H1 (cell line): Measurements from ENCODE around the gene SPDYE2B. TPM values are rescaled to one million over a fixed set of nuclear protein-coding genes. Genes with fewer than 3 reads are reported as not detected.
"Not testable (repeated sequence)": the region's sequence is repeated elsewhere in the genome, so short reads cannot be mapped to it uniquely, and the experiment has no call there.

Experiments
- CTCF ChIA-PET: fragments of 300-600 bp; sonication (Branson Sonifier 250); formaldehyde crosslinking; loops from one replicate; lab custom pipeline; 2021; ENCODE audit not compliant: partially characterized antibody; lab: Charles Lee
- POLR2A ChIA-PET: fragments of 300-600 bp; sonication (Branson Sonifier 250); formaldehyde crosslinking; loops from one replicate; lab custom pipeline; 2021; ENCODE audit warnings: inconsistent platforms; ENCODE audit not compliant: partially characterized antibody; lab: Charles Lee
- DNase-seq, 2 experiments: peaks; one replicate each; pipeline versions ENCODE4 v3.0.0 to v3.0.0-alpha.2; 2010 to 2022; ENCODE audit warnings: low spot score in 2 of 2, low read depth in 1 of 2, mixed read lengths in 1 of 2
- FAIRE-seq: peaks from 2 replicates; lab custom pipeline; 2011; peaks lifted over from hg19 to GRCh38; lab: Jason Lieb, UNC
- H2AFZ ChIP-seq: 2 replicates; pipeline ENCODE4 v1.8.1; 2012; ENCODE audit warnings: low read length, inconsistent platforms
- H2AK5ac ChIP-seq: 2 replicates; pipeline ENCODE4 v1.6.1; 2013; ENCODE audit warnings: low read depth, low read length
- H2BK120ac ChIP-seq: replicated peaks from 2 replicates; pipeline ENCODE3; 2013; ENCODE audit warnings: low read depth, low read length, inconsistent platforms
- H2BK12ac ChIP-seq: 2 replicates; pipeline ENCODE4 v1.6.1; 2013; ENCODE audit warnings: low read depth, low read length
- H2BK15ac ChIP-seq: 2 replicates; pipeline ENCODE4 v1.6.1; 2013; ENCODE audit warnings: low read length
- H2BK20ac ChIP-seq: 2 replicates; pipeline ENCODE4 v1.6.1; 2013; ENCODE audit warnings: low read length
- H2BK5ac ChIP-seq: 2 replicates; pipeline ENCODE4 v1.6.1; 2013; ENCODE audit warnings: low read depth, low read length
- H3K14ac ChIP-seq: 2 replicates; pipeline ENCODE4 v1.6.1; 2013; ENCODE audit warnings: inconsistent platforms; ENCODE audit not compliant: insufficient read length
- H3K18ac ChIP-seq: 2 replicates; pipeline ENCODE4 v1.6.1; 2013; ENCODE audit warnings: low read length; ENCODE audit errors: extremely low read depth
- H3K23ac ChIP-seq: 2 replicates; pipeline ENCODE4 v1.6.1; 2013; ENCODE audit warnings: inconsistent platforms; ENCODE audit not compliant: insufficient read length
- H3K23me2 ChIP-seq: 2 replicates; pipeline ENCODE4 v1.6.1; 2013; ENCODE audit warnings: low read depth, low read length
- H3K27ac ChIP-seq: 2 replicates; pipeline ENCODE4 v1.6.1; 2011; ENCODE audit warnings: low read depth, low read length, inconsistent platforms
- H3K27me3 ChIP-seq, 4 experiments: replicated peaks in 1 of 4; 1 replicate in 1 of 4; 2 replicates in 3 of 4; pipeline versions ENCODE4 v1.6.1 to v1.8.1; 2011 to 2013; ENCODE audit warnings: low read length in 3 of 4, mild to moderate bottlenecking in 3 of 4, inconsistent platforms in 2 of 4, mixed read lengths in 2 of 4, moderate library complexity in 1 of 4; ENCODE audit not compliant: control insufficient read depth in 3 of 4, insufficient read depth in 3 of 4; ENCODE audit errors: extremely low read depth in 1 of 4
- H3K36me3 ChIP-seq, 4 experiments: 2 replicates each; pipeline versions ENCODE4 v1.6.1 to v1.8.1; 2011 to 2013; ENCODE audit warnings: mild to moderate bottlenecking in 4 of 4, low read length in 3 of 4, moderate library complexity in 2 of 4, control low read depth in 1 of 4, inconsistent platforms in 1 of 4; ENCODE audit not compliant: insufficient read depth in 4 of 4, control insufficient read depth in 2 of 4
- H3K4ac ChIP-seq: replicated peaks from 2 replicates; pipeline ENCODE3; 2013; ENCODE audit warnings: low read length, low read depth, mixed read lengths, inconsistent platforms; ENCODE audit not compliant: insufficient read length
- H3K4me1 ChIP-seq, 4 experiments: replicated peaks in 1 of 4; 1 replicate in 1 of 4; 2 replicates in 3 of 4; pipeline versions ENCODE4 v1.6.1 to v1.8.1; 2011 to 2013; ENCODE audit warnings: low read length in 3 of 4, inconsistent platforms in 2 of 4, mixed read lengths in 1 of 4; ENCODE audit not compliant: insufficient read depth in 4 of 4, control insufficient read depth in 3 of 4
- H3K4me2 ChIP-seq, 2 experiments: 2 replicates each; pipeline versions ENCODE4 v1.6.1 to v1.8.1; 2011 to 2013; ENCODE audit warnings: low read depth in 2 of 2, low read length in 2 of 2, control low read depth in 1 of 2, inconsistent platforms in 1 of 2, mild to moderate bottlenecking in 1 of 2; ENCODE audit not compliant: insufficient read depth in 1 of 2
- H3K4me3 ChIP-seq, 4 experiments: fragments of 200-600, 300-600 bp in 1 of 4; sonication (generic), shearing (Covaris generic), sonication (Bioruptor Twin) in 1 of 4; 2 replicates each; pipeline versions ENCODE4 v1.5.1 to v1.8.1; 2011 to 2016; ENCODE audit warnings: low read length in 4 of 4, low read depth in 3 of 4, control low read depth in 2 of 4, inconsistent platforms in 2 of 4, mild to moderate bottlenecking in 2 of 4, mixed read lengths in 1 of 4, moderate library complexity in 1 of 4; ENCODE audit not compliant: insufficient read depth in 2 of 4; ENCODE audit errors: extremely low read depth in 1 of 4
- H3K56ac ChIP-seq: replicated peaks from 2 replicates; pipeline ENCODE3; 2013; ENCODE audit warnings: low read depth, mild to moderate bottlenecking, mixed read lengths, low read length, inconsistent platforms; ENCODE audit not compliant: insufficient read length
- H3K79me1 ChIP-seq: 2 replicates; pipeline ENCODE4 v1.6.1; 2013; ENCODE audit warnings: low read depth, low read length, control low read depth
- H3K79me2 ChIP-seq, 2 experiments: 2 replicates each; pipeline versions ENCODE4 v1.6.1 to v1.8.1; 2012 to 2013; ENCODE audit warnings: low read length in 2 of 2, mild to moderate bottlenecking in 2 of 2, inconsistent platforms in 1 of 2; ENCODE audit not compliant: insufficient read depth in 2 of 2, control insufficient read depth in 1 of 2
- H3K9ac ChIP-seq, 4 experiments: replicated peaks in 1 of 4; 1 replicate in 1 of 4; 2 replicates in 3 of 4; pipeline versions ENCODE4 v1.6.1 to v1.8.1; 2011 to 2013; ENCODE audit warnings: low read depth in 3 of 4, low read length in 3 of 4, control low read depth in 2 of 4, mild to moderate bottlenecking in 2 of 4, moderate library complexity in 2 of 4, inconsistent platforms in 1 of 4; ENCODE audit errors: extremely low read depth in 1 of 4
- H3K9me3 ChIP-seq, 2 experiments: 2 replicates each; pipeline versions ENCODE4 v1.6.1 to v1.8.1; 2012 to 2013; ENCODE audit warnings: mild to moderate bottlenecking in 2 of 2, moderate library complexity in 2 of 2, control low read depth in 1 of 2, inconsistent platforms in 1 of 2, low read depth in 1 of 2, low read length in 1 of 2, mixed read lengths in 1 of 2; ENCODE audit not compliant: insufficient read depth in 2 of 2
- H4K20me1 ChIP-seq, 2 experiments: replicated peaks in 1 of 2; 2 replicates each; pipeline versions ENCODE3 to v1.8.1; 2011 to 2013; ENCODE audit warnings: inconsistent platforms in 2 of 2, low read length in 2 of 2, mild to moderate bottlenecking in 1 of 2; ENCODE audit not compliant: insufficient read depth in 2 of 2, control insufficient read depth in 1 of 2
- H4K5ac ChIP-seq: 2 replicates; pipeline ENCODE4 v1.6.1; 2013; ENCODE audit warnings: low read length, low read depth, mixed read lengths, inconsistent platforms; ENCODE audit not compliant: insufficient read length
- H4K8ac ChIP-seq: 2 replicates; pipeline ENCODE4 v1.8.0; 2013; ENCODE audit warnings: mild to moderate bottlenecking, moderate library complexity, low read length, inconsistent platforms; ENCODE audit not compliant: insufficient read depth; ENCODE audit errors: extremely low read depth
- H4K91ac ChIP-seq: replicated peaks from 2 replicates; pipeline ENCODE3; 2013; ENCODE audit warnings: low read length, mixed read lengths, inconsistent platforms; ENCODE audit not compliant: insufficient read length
- WGBS, 2 experiments: shearing (Covaris generic) in 1 of 2; methylation state at CpG; one replicate each; pipeline versions ENCODE4 v1.1.6 to v1.1.7; 2013 to 2015; ENCODE audit warnings: low lambda C conversion rate in 2 of 2, mixed read lengths in 2 of 2, inconsistent platforms in 1 of 2, low coverage in 1 of 2, missing lambda C conversion rate in 1 of 2; ENCODE audit not compliant: insufficient replicate concordance in 2 of 2, insufficient coverage in 1 of 2, insufficient read length in 1 of 2; ENCODE audit errors: extremely low coverage in 1 of 2, missing lambda C conversion rate in 1 of 2; 5-methylcytosine and 5-hydroxymethylcytosine counted together
- polyA plus RNA-seq, 7 experiments: library from polyadenylated mRNA; depleted of rRNA in 3 of 7; stranded (reverse) in 5 of 7; unstranded in 2 of 7; fragments of >200 nt in 5 of 7; fragments of 200-250 nt in 2 of 7; gene quantifications; 1 replicate in 5 of 7; 2 replicates in 1 of 7; 4 replicates in 1 of 7; pipeline versions ENCODE4 v1.2.1 to v1.2.3, GENCODE V29; 2011 to 2013; ENCODE audit warnings: missing spikeins in 2 of 7, mixed read lengths in 2 of 7
- total RNA-seq: library from RNA; stranded (reverse); fragmentation: NEBNext Ultra II Directional; extraction: Animal tissue kit (Norgen Biotek cat#: 25700); gene quantifications from 2 replicates; pipeline ENCODE4 v1.2.1, GENCODE V29; 2021

Gene SPDYE2B
- total and polyA plus RNA-seq, 2 of the 8 experiments (the other 6 are each of a cell fraction or from before 2014, with no cell fraction given), result not detected

DNA sequence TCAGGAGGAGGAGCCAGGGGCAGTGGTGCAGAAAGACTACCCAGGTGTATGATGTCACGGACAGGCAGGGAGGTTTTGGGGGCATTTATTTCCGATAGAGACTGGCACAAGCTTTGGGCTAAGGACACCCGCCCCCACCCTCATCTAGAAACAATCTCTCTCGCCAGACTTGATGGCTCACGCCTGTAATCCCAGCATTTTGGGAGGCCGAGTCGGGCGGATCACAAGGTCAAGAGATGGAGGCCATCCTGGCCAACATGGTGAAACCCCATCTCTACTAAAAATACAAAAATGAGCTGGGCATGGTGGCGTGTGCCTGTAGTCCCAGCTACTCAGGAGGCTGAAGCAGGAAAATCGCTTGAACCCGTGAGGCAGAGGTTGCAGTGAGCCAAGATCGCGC, 13.2 kb upstream of the SPDYE2B start:
- CTCF ChIA-PET, H3K23ac ChIP-seq, H3K4me2 ChIP-seq, H3K79me1 ChIP-seq, H4K8ac ChIP-seq, H3K4ac ChIP-seq, FAIRE-seq, H3K4me1 ChIP-seq, H4K20me1 ChIP-seq, H3K27me3 ChIP-seq, H2AFZ ChIP-seq, H2AK5ac ChIP-seq, H3K27ac ChIP-seq, H3K23me2 ChIP-seq, H2BK120ac ChIP-seq, H3K18ac ChIP-seq, H2BK20ac ChIP-seq, H3K14ac ChIP-seq, H3K9me3 ChIP-seq, H4K91ac ChIP-seq, H4K5ac ChIP-seq, H3K79me2 ChIP-seq, H2BK15ac ChIP-seq, POLR2A ChIA-PET, H3K4me3 ChIP-seq, H3K56ac ChIP-seq, H2BK12ac ChIP-seq, DNase-seq, H3K9ac ChIP-seq, H3K36me3 ChIP-seq, H2BK5ac ChIP-seq: not testable (repeated sequence)
- WGBS, 2 experiments, result 86% methylated on average over 7 of the region's 13 CpGs; no CpG with 5 or more reads in 1 of the 2 experiments

DNA sequence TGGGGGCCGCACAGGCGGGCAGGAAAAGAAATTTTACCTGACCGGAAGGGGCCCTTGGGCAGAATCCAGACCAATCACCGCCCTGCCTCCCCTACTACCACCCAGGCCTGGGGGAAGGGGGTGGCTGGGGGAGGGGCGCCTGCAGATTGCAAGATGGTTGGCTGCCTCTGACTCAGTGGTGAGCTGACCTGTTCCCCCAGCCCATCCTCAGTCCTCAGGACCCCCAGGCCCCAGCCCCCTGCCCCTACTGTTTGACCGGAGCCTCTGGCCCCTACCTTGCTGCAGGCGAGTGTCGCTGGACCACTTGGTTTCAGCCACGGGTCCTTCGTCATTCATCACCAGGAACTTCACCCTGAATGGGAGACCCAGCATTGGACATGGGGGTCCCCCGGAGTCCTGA, 11.3 kb upstream of the SPDYE2B start:
- H3K9me3 ChIP-seq, H3K4me1 ChIP-seq, FAIRE-seq, H3K9ac ChIP-seq, H3K23ac ChIP-seq, H3K79me2 ChIP-seq, CTCF ChIA-PET, H4K91ac ChIP-seq, H2BK120ac ChIP-seq, H4K5ac ChIP-seq, H3K79me1 ChIP-seq, H3K27ac ChIP-seq, H2AFZ ChIP-seq, H3K27me3 ChIP-seq, H3K23me2 ChIP-seq, H3K56ac ChIP-seq, H4K8ac ChIP-seq, H3K14ac ChIP-seq, H3K4ac ChIP-seq, H4K20me1 ChIP-seq, H3K36me3 ChIP-seq, H2BK15ac ChIP-seq, H2BK5ac ChIP-seq, H2BK20ac ChIP-seq, H3K18ac ChIP-seq, H2BK12ac ChIP-seq, H3K4me2 ChIP-seq, POLR2A ChIA-PET, H2AK5ac ChIP-seq: not testable (repeated sequence)
- 91% methylated on average over 5 of the region's 11 CpGs; no CpG with 5 or more reads in 1 of the 2 experiments for WGBS, 2 experiments
- DNase-seq, result peak in 1 of 2 experiments; percentile 89
- H3K4me3 ChIP-seq, result 0 out of 8 replicates have a peak overlapping the region, but pooled peaks of 1 of the 4 experiments have one; percentile 30
